Naive thymus-derived CD8-positive, alpha-beta T cell (primary cell): ENCODE results near the gene DIP2C. TPM values are rescaled to one million over a fixed set of nuclear protein-coding genes. Genes with fewer than 3 reads are reported as not detected.

ENCODE experiments used
- ATAC-seq, 2 donors: fragments of 150-1000 bp; cut with Tn5 transposase in 1 of 2; sonication (Bioruptor Pico), chemical (Tn5 transposase) in 1 of 2; 1 replicate in 1 of 2; 2 replicates in 1 of 2; pipeline ENCODE4 v1.10.0; 2021; ENCODE audit warnings: mild to moderate bottlenecking in 2 of 2, moderate library complexity in 2 of 2
- POLR2A ChIA-PET: fragments of 350-600 bp; sonication (Branson Sonifier 250); formaldehyde crosslinking; loops from one replicate; lab custom pipeline; 2021; ENCODE audit warnings: antibody characterized with exemption; lab: Charles Lee
- DNase-seq, 10 donors: peaks; one replicate each; pipeline versions ENCODE4 v3.0.0 to v3.0.0-alpha.2; 2020 to 2022
- H3K27ac Mint-ChIP-seq, 10 donors: one replicate each; pipeline ENCODE4 v1.8.0; 2020 to 2022; ENCODE audit warnings: mild to moderate bottlenecking in 10 of 10, mixed read lengths in 10 of 10, moderate library complexity in 4 of 10, inconsistent platforms in 1 of 10
- H3K27me3 Mint-ChIP-seq, 5 donors: one replicate each; pipeline ENCODE4 v1.8.0; 2021 to 2022; ENCODE audit warnings: mixed read lengths in 5 of 5
- H3K36me3 Mint-ChIP-seq, 3 donors: one replicate each; pipeline ENCODE4 v1.8.0; 2020 to 2022; ENCODE audit warnings: mixed read lengths in 3 of 3, mild to moderate bottlenecking in 2 of 3, inconsistent platforms in 1 of 3
- H3K4me1 Mint-ChIP-seq, 4 donors: one replicate each; pipeline ENCODE4 v1.8.0; 2021 to 2022; ENCODE audit warnings: mixed read lengths in 4 of 4
- H3K4me3 Mint-ChIP-seq, 10 donors: one replicate each; pipeline ENCODE4 v1.8.0; 2020 to 2022; ENCODE audit warnings: mild to moderate bottlenecking in 10 of 10, mixed read lengths in 10 of 10, moderate library complexity in 6 of 10, inconsistent platforms in 1 of 10
- H3K9me3 Mint-ChIP-seq, 9 donors: one replicate each; pipeline ENCODE4 v1.8.0; 2020 to 2022; ENCODE audit warnings: mixed read lengths in 9 of 9, mild to moderate bottlenecking in 3 of 9, inconsistent platforms in 1 of 9, moderate library complexity in 1 of 9
- polyA plus RNA-seq, 3 donors: library from polyadenylated mRNA; unstranded; fragments of 300-500 nt; fragmentation: Illumina TruSeq; gene quantifications; one replicate each; pipeline ENCODE4 v1.2.3, GENCODE V29; 2021
- total RNA-seq, 8 experiments: library from RNA in 2 of 8; stranded (reverse) in 2 of 8; gene quantifications; one replicate each; pipeline ENCODE4 v1.2.3 and lab custom pipeline; 2021 to 2026

DIP2C gene
- total and polyA plus RNA-seq, 5 experiments from 2014 or later, result 0.32 to 3.9 (median 1.2) TPM

- POLR2A ChIA-PET, result no interaction called here
- H3K36me3 Mint-ChIP-seq, result no peaks in the 10 kb centered on the region
- H3K27ac Mint-ChIP-seq, result no peak overlapping the region
- DNase-seq, result no peak
- no peaks in the 10 kb centered on the region for H3K9me3 Mint-ChIP-seq
- H3K4me3 Mint-ChIP-seq, result no peak overlapping the region
- peaks cover 22 to 35% (median 30%) of the 10 kb centered on the region in 4 donors for H3K4me1 Mint-ChIP-seq
- ATAC-seq, result no peak
- peaks cover 0 to 9% (median 0%) of the 10 kb centered on the region in 5 donors for H3K27me3 Mint-ChIP-seq
Measured at GRCh38 chr10:499991-500390, 189.5 kb downstream of the DIP2C start.

GRCh38 chr10:498760-499435, 190.6 kb downstream of the DIP2C start:
- no peak for DNase-seq
- POLR2A ChIA-PET, result no interaction called here
- Mint-ChIP-seq H3K27me3 (peaks cover 0 to 13% (median 0%) of the 10 kb centered on the region in 5 donors), H3K36me3 (no peaks in the 10 kb centered on the region), H3K27ac (peak overlapping the region in 4 of 10 donors; percentile 14 to 83 (median 52)), H3K4me3 (no peak overlapping the region), H3K9me3 (no peaks in the 10 kb centered on the region), H3K4me1 (peaks cover 23 to 35% (median 30%) of the 10 kb centered on the region in 4 donors)
- no peak for ATAC-seq

- no peaks in the 10 kb centered on the region for H3K9me3 Mint-ChIP-seq
- H3K36me3 Mint-ChIP-seq, result no peaks in the 10 kb centered on the region
- peaks cover 0 to 13% (median 1%) of the 10 kb centered on the region in 5 donors for H3K27me3 Mint-ChIP-seq
- peaks cover 18 to 31% (median 27%) of the 10 kb centered on the region in 4 donors for H3K4me1 Mint-ChIP-seq
- no peak overlapping the region for H3K4me3 Mint-ChIP-seq
- POLR2A ChIA-PET, result no interaction called here
- peak overlapping the region in 1 of 10 donors; percentile 63 for H3K27ac Mint-ChIP-seq
- ATAC-seq (no peak), DNase-seq (no peak)
Measured at GRCh38 chr10:497898-498451, 191.5 kb downstream of the DIP2C start.

- Mint-ChIP-seq H3K4me3 (no peak overlapping the region), H3K36me3 (no peaks in the 10 kb centered on the region), H3K9me3 (no peaks in the 10 kb centered on the region), H3K27me3 (peaks cover 0 to 12% (median 1%) of the 10 kb centered on the region in 5 donors), H3K27ac (no peak overlapping the region), H3K4me1 (peaks cover 14 to 24% (median 21%) of the 10 kb centered on the region in 4 donors)
- POLR2A ChIA-PET, result no interaction called here
- DNase-seq, result no peak
- no peak for ATAC-seq
Measured at GRCh38 chr10:497289-497688, 192.2 kb downstream of the DIP2C start.

- no peak overlapping the region for H3K27ac Mint-ChIP-seq
- no peak for ATAC-seq
- no peaks in the 10 kb centered on the region for H3K9me3 Mint-ChIP-seq
- H3K4me1 Mint-ChIP-seq, result peaks cover 0 to 7% (median under 1%) of the 10 kb centered on the region in 4 donors
- peaks cover 0 to 9% (median 3%) of the 10 kb centered on the region in 5 donors for H3K27me3 Mint-ChIP-seq
- DNase-seq, result no peak
- H3K4me3 Mint-ChIP-seq, result no peak overlapping the region
- no peaks in the 10 kb centered on the region for H3K36me3 Mint-ChIP-seq
- POLR2A ChIA-PET, result no interaction called here
Measured at GRCh38 chr10:494556-494955, 194.9 kb downstream of the DIP2C start.

- no peak overlapping the region for H3K27ac Mint-ChIP-seq
- POLR2A ChIA-PET, result no interaction called here
Measured at GRCh38 chr10:494149-494542, 195.3 kb downstream of the DIP2C start.

GRCh38 chr10:493391-494148, 195.9 kb downstream of the DIP2C start:
- Mint-ChIP-seq H3K27me3 (peaks cover 0 to 9% (median 4%) of the 10 kb centered on the region in 5 donors), H3K27ac (no peak overlapping the region), H3K4me3 (no peak overlapping the region), H3K4me1 (peaks cover 0 to 4% (median 0%) of the 10 kb centered on the region in 4 donors), H3K9me3 (no peaks in the 10 kb centered on the region), H3K36me3 (no peaks in the 10 kb centered on the region)
- DNase-seq (no peak), ATAC-seq (no peak)
- POLR2A ChIA-PET, result no interaction called here

More at GRCh38 chr10:494149-494542, 195.3 kb downstream of the DIP2C start:
- Mint-ChIP-seq H3K4me3 (no peak overlapping the region), H3K9me3 (no peaks in the 10 kb centered on the region), H3K4me1 (peaks cover 0 to 5% (median 0%) of the 10 kb centered on the region in 4 donors), H3K27me3 (peaks cover 0 to 9% (median 3%) of the 10 kb centered on the region in 5 donors), H3K36me3 (no peaks in the 10 kb centered on the region)
- no peak for DNase-seq
- no peak for ATAC-seq

GRCh38 chr10:492836-493235, 196.6 kb downstream of the DIP2C start:
- DNase-seq, result no peak
- peak overlapping the region in 1 of 10 donors; percentile 23 for H3K27ac Mint-ChIP-seq
- H3K36me3 Mint-ChIP-seq, result no peaks in the 10 kb centered on the region
- H3K9me3 Mint-ChIP-seq, result no peaks in the 10 kb centered on the region
- H3K4me3 Mint-ChIP-seq, result no peak overlapping the region
- H3K4me1 Mint-ChIP-seq, result peaks cover 0 to 4% (median 0%) of the 10 kb centered on the region in 4 donors
- ATAC-seq, result no peak
- H3K27me3 Mint-ChIP-seq, result peaks cover 0 to 9% (median 4%) of the 10 kb centered on the region in 5 donors
- POLR2A ChIA-PET, result no interaction called here

GRCh38 chr10:491667-492424, 197.6 kb downstream of the DIP2C start:
- no peaks in the 10 kb centered on the region for H3K36me3 Mint-ChIP-seq
- peaks cover 0 to 4% (median 1%) of the 10 kb centered on the region in 4 donors for H3K4me1 Mint-ChIP-seq
- DNase-seq (no peak), ATAC-seq (no peak)
- no peak overlapping the region for H3K4me3 Mint-ChIP-seq
- POLR2A ChIA-PET, result no interaction called here
- peak overlapping the region in 1 of 10 donors; percentile 18 for H3K27ac Mint-ChIP-seq
- H3K27me3 Mint-ChIP-seq, result peaks cover 0 to 9% (median 4%) of the 10 kb centered on the region in 5 donors
- no peaks in the 10 kb centered on the region for H3K9me3 Mint-ChIP-seq

- H3K4me1 Mint-ChIP-seq, result peaks cover 3 to 10% (median 6%) of the 10 kb centered on the region in 4 donors
- H3K9me3 Mint-ChIP-seq, result no peaks in the 10 kb centered on the region
Measured at GRCh38 chr10:490891-491571, 198.4 kb downstream of the DIP2C start.

GRCh38 chr10:490256-490655, 199.2 kb downstream of the DIP2C start:
- Mint-ChIP-seq H3K27ac (peak overlapping the region in 1 of 10 donors; percentile 22), H3K27me3 (peaks cover 0 to 9% (median 4%) of the 10 kb centered on the region in 5 donors), H3K4me1 (peaks cover 9 to 15% (median 12%) of the 10 kb centered on the region in 4 donors), H3K9me3 (no peaks in the 10 kb centered on the region), H3K36me3 (no peaks in the 10 kb centered on the region), H3K4me3 (no peak overlapping the region)
- POLR2A ChIA-PET, result no interaction called here
- DNase-seq (no peak), ATAC-seq (no peak)

More at GRCh38 chr10:490891-491571, 198.4 kb downstream of the DIP2C start:
- H3K4me3 Mint-ChIP-seq, result no peak overlapping the region
- H3K27me3 Mint-ChIP-seq, result peaks cover 0 to 9% (median 4%) of the 10 kb centered on the region in 5 donors
- DNase-seq (no peak), ATAC-seq (no peak)
- POLR2A ChIA-PET, result no interaction called here
- H3K27ac Mint-ChIP-seq, result peak overlapping the region in 1 of 10 donors; percentile 3
- H3K36me3 Mint-ChIP-seq, result no peaks in the 10 kb centered on the region

- Mint-ChIP-seq H3K27ac (peak overlapping the region in 1 of 10 donors; percentile 32), H3K27me3 (peaks cover 0 to 8% (median 4%) of the 10 kb centered on the region in 5 donors), H3K4me3 (no peak overlapping the region), H3K4me1 (peaks cover 11 to 18% (median 15%) of the 10 kb centered on the region in 4 donors), H3K36me3 (no peaks in the 10 kb centered on the region), H3K9me3 (no peaks in the 10 kb centered on the region)
- POLR2A ChIA-PET, result no interaction called here
- ATAC-seq (no peak), DNase-seq (no peak)
Measured at GRCh38 chr10:489330-489729, 200.1 kb downstream of the DIP2C start.
